K562 (cell line): ENCODE results near the gene MADD. TPM values are rescaled to one million over a fixed set of nuclear protein-coding genes. Genes with fewer than 3 reads are reported as not detected.

Experiments
- ATAC-seq: fragments of 200-7000 bp; cut with Tn5 transposase; 3 replicates; pipeline ENCODE4 v1.9.1; 2020; ENCODE audit warnings: moderate library complexity
- BruUV-seq: library from RNA; stranded (reverse); fragments of 400-500 nt; replicated peaks from 2 replicates; lab custom pipeline; 2021; lab: Mats Ljungman, UMichigan
- CTCF ChIA-PET: fragments of 300-600 bp; formaldehyde crosslinking; extraction: SDS; loops from one replicate; lab custom pipeline; 2021; ENCODE audit warnings: low intra/inter-chr PET ratio; lab: Yijun Ruan, JAX
- POLR2A ChIA-PET: fragments of 300-600, 350-650 bp; sonication (Branson Sonifier 250); formaldehyde crosslinking; extraction: SDS; loops from one replicate; lab custom pipeline; 2021; ENCODE audit warnings: antibody characterized with exemption, inconsistent platforms; lab: Yijun Ruan, JAX
- DNase-seq, 4 experiments: peaks; one replicate each; pipeline versions ENCODE4 v3.0.0 to v3.0.0-alpha.2; 2011 to 2018; ENCODE audit warnings: low spot score in 3 of 4, mixed read lengths in 3 of 4; ENCODE audit errors: extremely low read depth in 1 of 4
- FAIRE-seq: peaks from 2 replicates; lab custom pipeline; 2011; peaks lifted over from hg19 to GRCh38; lab: Jason Lieb, UNC
- H2AFZ ChIP-seq: 2 replicates; pipeline ENCODE4 v1.6.0; 2011; ENCODE audit warnings: low read depth, low read length, control low read depth, inconsistent platforms
- H3K27ac ChIP-seq: fragments of 200-600 bp; 3 replicates; pipeline ENCODE4 v1.8.0; 2011; ENCODE audit warnings: low read depth, mild to moderate bottlenecking, control low read depth, inconsistent platforms, low read length, moderate library complexity, mixed read lengths; ENCODE audit errors: extremely low read depth
- H3K27me3 ChIP-seq, 2 experiments: fragments of 300-600 bp in 1 of 2; 2 replicates in 1 of 2; 3 replicates in 1 of 2; pipeline versions ENCODE4 v1.6.0 to v1.8.0; 2011; ENCODE audit warnings: inconsistent platforms in 2 of 2, low read length in 2 of 2, mild to moderate bottlenecking in 1 of 2, mixed read lengths in 1 of 2, moderate library complexity in 1 of 2; ENCODE audit not compliant: control insufficient read depth in 2 of 2, insufficient read depth in 2 of 2
- H3K36me3 ChIP-seq: fragments of 300-600 bp; 3 replicates; pipeline ENCODE4 v1.8.0; 2011; ENCODE audit warnings: mild to moderate bottlenecking, low read length, inconsistent platforms; ENCODE audit not compliant: control insufficient read depth, insufficient read depth
- H3K4me1 ChIP-seq, 2 experiments: fragments of 200-600 bp in 1 of 2; replicated peaks in 1 of 2; 2 replicates in 1 of 2; 3 replicates in 1 of 2; pipeline versions ENCODE4 v1.5.1 to v1.8.0; 2011; ENCODE audit warnings: inconsistent platforms in 2 of 2, low read length in 2 of 2, mild to moderate bottlenecking in 1 of 2, mixed read lengths in 1 of 2, moderate library complexity in 1 of 2; ENCODE audit not compliant: control insufficient read depth in 2 of 2, insufficient read depth in 2 of 2
- H3K4me2 ChIP-seq: 2 replicates; pipeline ENCODE4 v1.6.1; 2011; ENCODE audit warnings: low read length, control low read depth, inconsistent platforms, mixed read lengths; ENCODE audit not compliant: insufficient read depth
- H3K4me3 ChIP-seq: fragments of 200-600 bp; sonication (generic), shearing (Covaris generic); 2 replicates; pipeline ENCODE4 v1.5.1; 2016; ENCODE audit warnings: control low read depth, inconsistent platforms
- H3K79me2 ChIP-seq: fragments of 200-600 bp; 3 replicates; pipeline ENCODE4 v1.8.0; 2011; ENCODE audit warnings: low read length, inconsistent platforms; ENCODE audit not compliant: control insufficient read depth, insufficient read depth
- H3K9ac ChIP-seq, 2 experiments: 2 replicates each; pipeline versions ENCODE4 v1.6.0 to v1.6.1; 2011; ENCODE audit warnings: low read depth in 2 of 2, low read length in 2 of 2, control low read depth in 1 of 2, inconsistent platforms in 1 of 2, mild to moderate bottlenecking in 1 of 2, mixed read lengths in 1 of 2; ENCODE audit not compliant: insufficient read depth in 1 of 2
- H3K9me1 ChIP-seq: one replicate; pipeline ENCODE4 v1.6.0; 2011; ENCODE audit warnings: inconsistent platforms, mild to moderate bottlenecking, low read length, moderate library complexity; ENCODE audit not compliant: control insufficient read depth, insufficient read depth
- H3K9me3 ChIP-seq: replicated peaks from 2 replicates; pipeline ENCODE4 v1.5.1; 2011; ENCODE audit warnings: low read depth, low read length, inconsistent platforms; ENCODE audit not compliant: control insufficient read depth, insufficient read depth
- H4K20me1 ChIP-seq: replicated peaks from 2 replicates; pipeline ENCODE4 v1.6.1; 2011; ENCODE audit warnings: low read length, inconsistent platforms, mixed read lengths; ENCODE audit not compliant: control insufficient read depth, insufficient read depth
- C11orf30 ChIP-seq: fragments of 450-650 bp; IDR thresholded peaks from 2 replicates; pipeline ENCODE4 v1.6.1; 2016; ENCODE audit warnings: low read depth, mild to moderate bottlenecking
- FUS ChIP-seq: fragments of 200-400 bp; formaldehyde crosslinking; optimal IDR thresholded peaks from 2 replicates; pipeline ENCODE3; 2017; ENCODE audit warnings: low read depth, low read length
- KHSRP ChIP-seq: fragments of 450-650 bp; IDR thresholded peaks from 2 replicates; pipeline ENCODE4 v1.6.1; 2017
- MEIS2 ChIP-seq: fragments of 450-650 bp; IDR thresholded peaks from 2 replicates; pipeline ENCODE4 v1.6.1; 2014; ENCODE audit warnings: mild to moderate bottlenecking; ENCODE audit not compliant: partially characterized antibody
- POLR2H ChIP-seq: IDR thresholded peaks from 2 replicates; pipeline ENCODE4 v1.6.1; 2016; ENCODE audit warnings: missing genetic modification characterization, low read depth, mild to moderate bottlenecking, control low read depth, missing compliant biosample characterization, moderate library complexity
- PURB ChIP-seq: sonication (generic); formaldehyde crosslinking; IDR thresholded peaks from 2 replicates; pipeline ENCODE4 v1.9.0; 2021; ENCODE audit warnings: low read depth, mild to moderate bottlenecking, missing genetic modification reagents
- RAD21 ChIP-seq, 2 experiments: fragments of 250-450 bp in 1 of 2; fragments of 450-650 bp in 1 of 2; sonication (Bioruptor Pico) in 1 of 2; formaldehyde crosslinking in 1 of 2; IDR thresholded peaks in 1 of 2; conservative IDR thresholded peaks in 1 of 2; 2 replicates each; pipeline versions ENCODE4 v1.4.0 to v1.8.0; 2020 to 2022; ENCODE audit warnings: mild to moderate bottlenecking in 2 of 2, moderate library complexity in 1 of 2
- RFX1 ChIP-seq: fragments of 450-650 bp; IDR thresholded peaks from 2 replicates; pipeline ENCODE4 v1.6.1; 2016; ENCODE audit warnings: mild to moderate bottlenecking, moderate library complexity
- ZBTB2 ChIP-seq: fragments of 450-650 bp; IDR thresholded peaks from 2 replicates; pipeline ENCODE4 v1.6.1; 2016; ENCODE audit warnings: antibody characterized with exemption
- ZNF586 ChIP-seq: fragments of 450-650 bp; formaldehyde crosslinking; conservative IDR thresholded peaks from 2 replicates; pipeline ENCODE4 v1.4.0; 2020; ENCODE audit warnings: mild to moderate bottlenecking, moderate library complexity
- WGBS: fragments of 100-300 bp; shearing (Covaris generic); methylation state at CpG from one replicate; pipeline ENCODE4 v1.1.6; 2016; ENCODE audit warnings: low coverage, mixed read lengths; ENCODE audit not compliant: insufficient coverage; ENCODE audit errors: missing lambda C conversion rate; 5-methylcytosine and 5-hydroxymethylcytosine counted together
- in situ Hi-C: fragments of 300-500 bp; cut with MboI; formaldehyde crosslinking; loops from 4 replicates; pipeline ENCODE4 v1.15.0; 2018; ENCODE audit warnings: inconsistent platforms, mixed read lengths
- intact Hi-C: fragments of 100-400 bp; cut with micrococcal nuclease; formaldehyde crosslinking; loops from 2 replicates; pipeline ENCODE4 v1.14.2; 2022
- polyA plus RNA-seq, 8 experiments: library from polyadenylated mRNA; depleted of rRNA in 4 of 8; stranded (reverse) in 5 of 8; unstranded in 3 of 8; fragments of >200 nt; fragmentation: Nextera tagmentation in 2 of 8; fragmentation: Illumina TruSeq in 1 of 8; extraction: Ambion mirVana in 2 of 8; extraction: Trizol in 1 of 8; gene quantifications; 2 replicates each; pipeline versions ENCODE4 v1.2.1 to v1.2.3, GENCODE V29; 2011 to 2014; ENCODE audit warnings: inconsistent platforms in 1 of 8, missing spikeins in 1 of 8
- total RNA-seq, 7 experiments: library from RNA; depleted of rRNA in 6 of 7; stranded (reverse); fragments of >200 nt in 6 of 7; fragmentation: Illumina TruSeq in 2 of 7; extraction: Trizol in 2 of 7; gene quantifications; 2 replicates each; pipeline versions ENCODE4 v1.2.1 to v1.2.3, GENCODE V29; 2011 to 2021; ENCODE audit warnings: low replicate concordance in 1 of 7
- TF ChIP-seq, protein P1 (sequence below): fragments of 250-450 bp; sonication (Bioruptor Pico); IDR thresholded peaks from 2 replicates; pipeline ENCODE4 v1.5.1; 2021; ENCODE audit warnings: mild to moderate bottlenecking

MADD gene
- total and polyA plus RNA-seq, 9 of the 15 experiments (the other 6 are each of a cell fraction or from before 2014, with no cell fraction given), result 0.68 to 57.6 (median 33.6) TPM

DNA sequence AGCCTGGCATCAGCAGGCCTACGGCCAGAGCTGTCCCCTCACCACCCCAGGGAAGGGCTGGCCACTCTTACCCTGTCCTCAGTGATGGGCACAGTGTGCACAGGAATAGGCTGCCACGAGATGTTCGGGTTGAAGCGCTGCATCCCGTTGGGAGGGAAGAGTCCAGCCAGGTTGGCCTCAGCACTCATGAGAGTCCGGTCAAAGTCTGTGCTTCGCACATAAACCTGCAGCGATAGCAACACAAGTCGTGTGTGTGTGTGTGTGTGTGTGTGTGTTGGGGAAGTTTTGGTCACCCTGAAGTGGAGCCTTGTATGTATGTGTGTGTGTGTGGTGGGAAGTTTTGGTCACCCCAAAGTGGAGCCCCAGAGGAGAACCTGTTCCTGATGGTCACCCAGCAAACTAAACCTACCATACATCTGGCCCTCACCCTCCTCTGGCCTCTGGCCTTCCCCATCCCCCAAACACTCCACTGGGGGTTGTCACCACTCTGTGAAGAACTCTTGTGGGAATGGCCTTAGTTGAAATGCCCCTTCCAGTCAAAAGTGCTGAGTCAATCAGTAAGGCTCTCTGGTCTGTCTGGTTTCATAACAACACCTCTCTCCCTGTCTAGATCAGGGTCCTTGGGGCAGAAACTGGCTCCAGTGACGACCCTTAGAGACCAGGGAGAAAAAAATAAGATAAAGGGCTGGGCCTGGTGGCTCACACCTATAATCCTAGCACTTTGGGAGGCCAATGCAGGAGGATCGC lies 24.1 kb upstream of the MADD start (continued):
- no peak for TF ChIP-seq ZBTB2
- no peak for TF ChIP-seq RAD21 (CRISPR knock-in tag; conservative IDR thresholded peaks at IDR 0.05 in 1 of 2, IDR thresholded peaks at IDR 0.05 in 1 of 2)
- peak; percentile 28; the same call in 1 of the 2 replicates for TF ChIP-seq C11orf30
- TF ChIP-seq RFX1, result no peak
- TF ChIP-seq POLR2H, result no peak
- TF ChIP-seq KHSRP, result no peak
- TF ChIP-seq FUS, result no peak
- TF ChIP-seq PURB (CRISPR knock-in tag), result no peak
- no peak for TF ChIP-seq ZNF586 (CRISPR knock-in tag)

DNA sequence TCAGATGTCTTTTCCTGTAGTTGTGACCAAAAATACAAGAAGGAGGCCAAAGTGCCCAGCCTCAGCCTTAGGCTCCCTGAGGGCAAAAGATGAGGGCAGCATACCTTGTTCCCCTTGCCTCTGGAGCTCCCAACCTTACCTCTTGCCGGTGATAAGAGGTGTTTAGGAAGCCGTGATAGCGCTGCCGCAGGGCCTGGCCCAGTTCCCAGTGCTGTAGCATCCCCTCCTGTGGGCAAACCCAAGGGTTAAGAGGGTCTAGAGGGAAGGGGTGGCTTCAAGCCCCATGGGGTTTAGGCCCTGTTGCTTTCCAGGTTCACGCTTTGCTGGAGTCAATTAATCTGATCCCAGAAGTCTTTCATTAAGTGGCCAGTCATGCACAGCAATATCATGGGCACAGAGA lies 22.4 kb upstream of the MADD start:
- ChIA-PET POLR2A (interaction anchor here (0.7 to 10.1 kb wide), 8 partner anchors 11 to 332 kb away, joined by 3 to 110 read pairs (median 4); partner anchors contain the start of genes MADD and NR1H3), CTCF (no interaction called here)
- WGBS, result 21% methylated on average over 5 of the region's 5 CpGs
- H3K9me1 ChIP-seq, result no peaks in the 10 kb centered on the region
- intact Hi-C loops (no loop called here), in situ Hi-C loops (no loop called here)
- H3K9ac ChIP-seq, result peak overlapping the region; percentile 97 to 98
- peaks cover 13 to 19% of the 10 kb centered on the region in 2 experiments; a peak in 4 of 5 replicates for H3K4me1 ChIP-seq
- H3K9me3 ChIP-seq, result no peaks in the 10 kb centered on the region
- H3K27me3 ChIP-seq, result no peaks in the 10 kb centered on the region
- FAIRE-seq (no peak), ATAC-seq (no peak), DNase-seq (no peak)
- H3K4me2 ChIP-seq, result peak overlapping the region; percentile 100
- no TSS peak for BruUV-seq
- no peak overlapping the region for H3K27ac ChIP-seq
- H3K4me3 ChIP-seq, result peak overlapping the region; percentile 97
- H3K79me2 ChIP-seq, result peaks cover 31% of the 10 kb centered on the region
- H3K36me3 ChIP-seq, result peaks cover 38% of the 10 kb centered on the region; the same call in 2 of the 3 replicates
- TF ChIP-seq, protein P1, sequence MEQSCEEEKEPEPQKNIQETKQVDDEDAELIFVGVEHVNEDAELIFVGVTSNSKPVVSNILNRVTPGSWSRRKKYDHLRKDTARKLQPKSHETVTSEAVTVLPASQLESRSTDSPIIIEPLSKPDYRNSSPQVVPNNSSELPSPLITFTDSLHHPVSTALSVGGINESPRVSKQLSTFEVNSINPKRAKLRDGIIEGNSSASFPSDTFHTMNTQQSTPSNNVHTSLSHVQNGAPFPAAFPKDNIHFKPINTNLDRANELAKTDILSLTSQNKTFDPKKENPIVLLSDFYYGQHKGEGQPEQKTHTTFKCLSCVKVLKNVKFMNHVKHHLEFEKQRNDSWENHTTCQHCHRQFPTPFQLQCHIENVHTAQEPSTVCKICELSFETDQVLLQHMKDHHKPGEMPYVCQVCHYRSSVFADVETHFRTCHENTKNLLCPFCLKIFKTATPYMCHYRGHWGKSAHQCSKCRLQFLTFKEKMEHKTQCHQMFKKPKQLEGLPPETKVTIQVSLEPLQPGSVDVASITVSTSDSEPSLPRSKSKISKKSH (CRISPR knock-in tag), result no peak
- no peak for TF ChIP-seq MEIS2
- H4K20me1 ChIP-seq, result no peaks in the 10 kb centered on the region
- H2AFZ ChIP-seq, result no peak overlapping the region
